Activated naive CD8-positive, alpha-beta T cell treated with anti-CD3 and anti-CD28 coated beads, Interleukin-2, amount 50 U/mL, for 24 hours (primary cell): ENCODE measurements around the gene YIPF6.
"Not testable (repeated sequence)": the region's sequence is repeated elsewhere in the genome, so short reads cannot be mapped to it uniquely, and the experiment has no call there.

ENCODE experiments used
- ATAC-seq: fragments of 150-1000 bp; cut with Tn5 transposase; one replicate; pipeline ENCODE4 v1.10.0; 2021
- DNase-seq: peaks from one replicate; pipeline ENCODE4 v3.0.0; 2021
- H3K27ac Mint-ChIP-seq: one replicate; pipeline ENCODE4 v1.8.0; 2021; ENCODE audit warnings: mild to moderate bottlenecking, mixed read lengths
- H3K27me3 Mint-ChIP-seq: one replicate; pipeline ENCODE4 v1.8.0; 2021; ENCODE audit warnings: mixed read lengths
- H3K36me3 Mint-ChIP-seq: one replicate; pipeline ENCODE4 v1.8.0; 2021; ENCODE audit warnings: low read depth, mixed read lengths
- H3K4me1 Mint-ChIP-seq: one replicate; pipeline ENCODE4 v1.8.0; 2021; ENCODE audit warnings: mixed read lengths
- H3K4me3 Mint-ChIP-seq: one replicate; pipeline ENCODE4 v1.8.0; 2021; ENCODE audit warnings: mild to moderate bottlenecking, moderate library complexity, mixed read lengths
- H3K9me3 Mint-ChIP-seq: one replicate; pipeline ENCODE4 v1.8.0; 2021; ENCODE audit warnings: mixed read lengths

YIPF6 gene, protein sequence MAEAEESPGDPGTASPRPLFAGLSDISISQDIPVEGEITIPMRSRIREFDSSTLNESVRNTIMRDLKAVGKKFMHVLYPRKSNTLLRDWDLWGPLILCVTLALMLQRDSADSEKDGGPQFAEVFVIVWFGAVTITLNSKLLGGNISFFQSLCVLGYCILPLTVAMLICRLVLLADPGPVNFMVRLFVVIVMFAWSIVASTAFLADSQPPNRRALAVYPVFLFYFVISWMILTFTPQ

DNA sequence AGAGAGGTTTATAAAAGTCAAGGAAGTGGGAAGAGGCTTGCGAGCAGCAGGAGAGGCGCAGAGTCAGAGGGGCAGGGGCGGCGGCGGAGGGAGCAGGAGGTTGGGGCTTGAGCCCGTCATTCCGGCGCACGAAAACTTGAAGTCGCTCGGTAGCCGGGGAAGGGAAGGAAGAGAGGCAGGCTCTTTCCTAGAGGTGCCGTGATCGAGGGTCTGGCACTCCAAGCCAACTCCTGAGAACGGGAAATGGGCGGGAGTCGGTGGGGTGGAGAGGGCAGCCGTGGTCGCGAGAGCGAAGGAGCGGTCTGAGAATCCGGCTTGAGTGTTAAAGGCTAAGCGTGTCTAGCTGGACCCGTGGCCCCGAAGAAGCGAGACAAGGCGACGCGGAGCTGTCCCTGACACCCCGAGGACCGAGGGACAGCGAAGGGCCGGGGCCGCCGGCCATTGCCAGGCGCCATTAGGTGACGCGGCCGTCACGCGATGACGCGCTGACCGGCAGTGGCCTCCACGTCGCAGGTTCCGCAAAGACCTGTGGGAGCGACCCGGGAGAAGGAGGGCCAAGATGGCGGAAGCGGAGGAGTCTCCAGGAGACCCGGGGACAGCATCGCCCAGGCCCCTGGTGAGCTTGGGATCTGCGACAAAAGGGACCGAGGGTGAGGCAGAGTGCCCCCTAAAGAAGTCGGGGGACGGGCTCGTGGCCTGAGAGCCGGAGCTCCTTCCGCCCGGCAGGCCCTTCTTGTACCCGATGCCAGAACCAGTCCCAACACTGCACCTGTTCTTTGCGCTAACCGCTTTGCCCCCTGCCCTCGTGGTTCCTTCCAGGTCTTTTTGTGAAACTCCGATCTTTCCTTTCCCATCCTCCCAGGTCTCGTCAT lies at the start of gene YIPF6:
YIPF6 (plus strand) TSS at position 544 of the 872 bp plus-strand sequence; CDS start at position 560, 16 bp downstream.
- Mint-ChIP-seq H3K9me3 (no peaks in the 10 kb centered on the region), H3K4me3 (peak within 1 kb of the TSS; percentile 94), H3K36me3 (peaks cover 10% of the 10 kb centered on the region), H3K4me1 (peaks cover 29% of the 10 kb centered on the region), H3K27ac (peak within 1 kb of the TSS; percentile 96), H3K27me3 (peaks cover 4% of the 10 kb centered on the region)
- ATAC-seq (peak; percentile 94), DNase-seq (peak; percentile 67)

- ATAC-seq (no peak), DNase-seq (no peak)
- no peak overlapping the region for H3K4me3 Mint-ChIP-seq
- no peak overlapping the region for H3K27ac Mint-ChIP-seq
- no peaks in the 10 kb centered on the region for H3K27me3 Mint-ChIP-seq
- H3K36me3 Mint-ChIP-seq = no peaks in the 10 kb centered on the region
- no peaks in the 10 kb centered on the region for H3K4me1 Mint-ChIP-seq
- no peaks in the 10 kb centered on the region for H3K9me3 Mint-ChIP-seq
Observed at GRCh38 chrX:68451720-68452119, 47.1 kb upstream of the YIPF6 start.

- no peaks in the 10 kb centered on the region for H3K36me3 Mint-ChIP-seq
- no peaks in the 10 kb centered on the region for H3K4me1 Mint-ChIP-seq
- DNase-seq (no peak), ATAC-seq (no peak)
- H3K4me3 Mint-ChIP-seq = no peak overlapping the region
- H3K27ac Mint-ChIP-seq = no peak overlapping the region
- H3K27me3 Mint-ChIP-seq = no peaks in the 10 kb centered on the region
- H3K9me3 Mint-ChIP-seq = no peaks in the 10 kb centered on the region
Observed at GRCh38 chrX:68454476-68455150, 44.2 kb upstream of the YIPF6 start.

DNA sequence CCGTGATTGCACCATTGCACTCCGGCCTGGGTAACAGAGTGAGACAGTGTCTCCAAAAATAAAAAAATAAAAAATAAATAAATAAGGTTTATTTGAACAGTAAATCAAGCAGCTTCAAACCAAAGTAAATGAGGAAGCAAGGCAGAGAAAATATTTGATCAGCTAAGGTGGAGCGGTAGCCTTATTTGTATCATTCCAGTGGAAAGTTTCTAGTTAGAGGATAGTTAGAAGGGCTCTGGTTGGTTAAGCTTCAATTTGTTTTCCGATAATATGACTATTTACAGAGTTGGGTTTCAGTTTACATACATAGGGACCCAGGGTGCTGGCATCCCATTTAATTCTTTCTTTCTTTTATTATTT lies 43.7 kb upstream of the YIPF6 start:
- H3K36me3 Mint-ChIP-seq = no peaks in the 10 kb centered on the region
- no peaks in the 10 kb centered on the region for H3K4me1 Mint-ChIP-seq
- no peak for ATAC-seq
- H3K4me3 Mint-ChIP-seq = no peak overlapping the region
- H3K9me3 Mint-ChIP-seq = no peaks in the 10 kb centered on the region
- no peak overlapping the region for H3K27ac Mint-ChIP-seq
- DNase-seq = no peak
- H3K27me3 Mint-ChIP-seq = no peaks in the 10 kb centered on the region

GRCh38 chrX:68461093-68461492 lies 37.8 kb upstream of the YIPF6 start:
- no peaks in the 10 kb centered on the region for H3K27me3 Mint-ChIP-seq
- no peak overlapping the region for H3K4me3 Mint-ChIP-seq
- no peaks in the 10 kb centered on the region for H3K9me3 Mint-ChIP-seq
- ATAC-seq (no peak), DNase-seq (no peak)
- H3K27ac Mint-ChIP-seq = no peak overlapping the region
- no peaks in the 10 kb centered on the region for H3K36me3 Mint-ChIP-seq
- H3K4me1 Mint-ChIP-seq = no peaks in the 10 kb centered on the region

GRCh38 chrX:68461576-68461975 lies 37.3 kb upstream of the YIPF6 start:
- Mint-ChIP-seq H3K27me3 (no peaks in the 10 kb centered on the region), H3K4me1 (no peaks in the 10 kb centered on the region), H3K27ac (no peak overlapping the region), H3K4me3 (no peak overlapping the region), H3K9me3 (no peaks in the 10 kb centered on the region), H3K36me3 (no peaks in the 10 kb centered on the region)
- DNase-seq (no peak), ATAC-seq (no peak)

- Mint-ChIP-seq H3K36me3 (no peaks in the 10 kb centered on the region), H3K4me1 (no peaks in the 10 kb centered on the region), H3K9me3 (no peaks in the 10 kb centered on the region), H3K4me3 (no peak overlapping the region), H3K27me3 (no peaks in the 10 kb centered on the region), H3K27ac (no peak overlapping the region)
- DNase-seq (no peak), ATAC-seq (no peak)
Observed at GRCh38 chrX:68462197-68462596, 36.7 kb upstream of the YIPF6 start.

GRCh38 chrX:68462653-68463052 lies 36.2 kb upstream of the YIPF6 start:
- no peaks in the 10 kb centered on the region for H3K4me1 Mint-ChIP-seq
- no peaks in the 10 kb centered on the region for H3K9me3 Mint-ChIP-seq
- no peaks in the 10 kb centered on the region for H3K36me3 Mint-ChIP-seq
- H3K27ac Mint-ChIP-seq = no peak overlapping the region
- H3K4me3 Mint-ChIP-seq = no peak overlapping the region
- DNase-seq (no peak), ATAC-seq (no peak)
- no peaks in the 10 kb centered on the region for H3K27me3 Mint-ChIP-seq

GRCh38 chrX:68463880-68464279 lies 35.0 kb upstream of the YIPF6 start:
- Mint-ChIP-seq H3K27me3 (no peaks in the 10 kb centered on the region), H3K27ac (no peak overlapping the region), H3K36me3 (no peaks in the 10 kb centered on the region), H3K4me1 (no peaks in the 10 kb centered on the region), H3K9me3 (no peaks in the 10 kb centered on the region), H3K4me3 (no peak overlapping the region)
- no peak for DNase-seq
- ATAC-seq = no peak

DNA sequence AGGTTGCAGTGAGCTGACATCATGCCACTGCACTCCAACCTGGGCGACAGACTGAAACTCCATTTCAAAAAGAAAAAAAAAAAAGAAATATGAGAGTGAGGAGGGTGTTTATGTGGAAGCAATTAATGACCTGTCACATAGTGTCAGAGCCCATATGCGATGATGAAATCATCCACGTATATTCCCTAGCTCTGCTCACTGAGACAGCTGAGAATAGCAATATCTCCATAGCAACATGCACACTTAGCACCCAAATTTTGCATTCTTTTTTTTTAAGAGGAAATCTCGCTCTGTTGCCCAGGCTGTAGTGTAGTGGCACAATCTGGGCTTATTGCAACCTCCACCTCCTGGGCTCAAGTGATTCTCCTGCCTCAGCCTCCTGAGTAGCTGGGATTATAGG lies 34.1 kb upstream of the YIPF6 start:
- Mint-ChIP-seq H3K4me3 (no peak overlapping the region), H3K36me3 (no peaks in the 10 kb centered on the region), H3K27me3 (no peaks in the 10 kb centered on the region), H3K27ac (no peak overlapping the region), H3K9me3 (no peaks in the 10 kb centered on the region), H3K4me1 (no peaks in the 10 kb centered on the region)
- no peak for ATAC-seq
- DNase-seq = no peak

- no peaks in the 10 kb centered on the region for H3K4me1 Mint-ChIP-seq
Observed at GRCh38 chrX:68480969-68481368, 17.9 kb upstream of the YIPF6 start.

DNA sequence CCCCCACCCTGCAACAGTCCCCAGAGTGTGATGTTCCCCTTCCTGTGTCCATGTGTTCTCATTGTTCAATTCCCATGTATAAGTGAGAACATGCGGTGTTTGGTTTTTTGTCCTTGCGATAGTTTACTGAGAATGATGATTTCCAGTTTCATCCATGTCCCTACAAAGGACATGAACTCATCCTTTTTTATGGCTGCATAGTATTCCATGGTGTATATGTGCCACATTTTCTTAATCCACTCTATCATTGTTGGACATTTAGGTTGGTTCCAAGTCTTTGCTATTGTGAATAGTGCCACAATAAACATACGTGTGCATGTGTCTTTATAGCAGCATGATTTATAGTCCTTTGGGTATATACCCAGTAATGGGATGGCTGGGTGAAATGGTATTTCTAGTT lies 12.7 kb upstream of the YIPF6 start:
- H3K27ac Mint-ChIP-seq, ATAC-seq, DNase-seq: not testable (repeated sequence)

More at GRCh38 chrX:68480969-68481368, 17.9 kb upstream of the YIPF6 start:
- ATAC-seq (no peak), DNase-seq (no peak)
- Mint-ChIP-seq H3K4me3 (no peak overlapping the region), H3K36me3 (no peaks in the 10 kb centered on the region), H3K9me3 (no peaks in the 10 kb centered on the region), H3K27ac (no peak overlapping the region), H3K27me3 (peaks cover 3% of the 10 kb centered on the region)

DNA sequence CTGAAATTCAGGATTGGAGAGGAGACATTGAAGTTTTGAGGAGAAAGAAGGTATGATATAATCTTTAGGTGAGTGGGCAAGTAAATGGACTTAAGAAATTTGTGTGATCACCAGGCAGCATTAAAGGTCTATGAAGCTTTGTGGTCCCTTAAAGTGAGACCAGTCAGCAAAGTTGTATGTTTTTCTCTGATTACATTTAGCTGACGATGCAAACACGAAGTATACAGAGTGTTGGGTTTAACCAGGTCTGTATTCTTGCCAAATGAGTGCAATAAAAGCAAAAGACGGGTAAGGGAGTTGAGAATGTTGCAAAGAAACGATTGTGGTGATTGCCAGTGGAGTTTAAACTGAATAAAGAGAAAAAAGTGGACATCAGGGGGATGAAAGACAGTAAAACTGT lies 11.6 kb upstream of the YIPF6 start:
- DNase-seq (no peak), ATAC-seq (no peak)
- Mint-ChIP-seq H3K36me3 (no peaks in the 10 kb centered on the region), H3K4me3 (no peak overlapping the region), H3K27ac (no peak overlapping the region), H3K9me3 (no peaks in the 10 kb centered on the region), H3K27me3 (peaks cover 5% of the 10 kb centered on the region), H3K4me1 (peaks cover 2% of the 10 kb centered on the region)

More for the DNA sequence above, 12.7 kb upstream of the YIPF6 start:
- H3K27me3 Mint-ChIP-seq, H3K4me1 Mint-ChIP-seq, H3K36me3 Mint-ChIP-seq, H3K4me3 Mint-ChIP-seq, H3K9me3 Mint-ChIP-seq: not testable (repeated sequence)

GRCh38 chrX:68487924-68488323 lies 10.9 kb upstream of the YIPF6 start:
- DNase-seq (no peak), ATAC-seq (no peak)
- H3K9me3 Mint-ChIP-seq = no peaks in the 10 kb centered on the region
- H3K4me1 Mint-ChIP-seq = peaks cover 2% of the 10 kb centered on the region
- H3K36me3 Mint-ChIP-seq = no peaks in the 10 kb centered on the region
- H3K27me3 Mint-ChIP-seq = peaks cover 5% of the 10 kb centered on the region
- no peak overlapping the region for H3K4me3 Mint-ChIP-seq
- no peak overlapping the region for H3K27ac Mint-ChIP-seq

- ATAC-seq (no peak), DNase-seq (no peak)
- H3K4me3 Mint-ChIP-seq = no peak overlapping the region
- peaks cover 5% of the 10 kb centered on the region for H3K27me3 Mint-ChIP-seq
- no peak overlapping the region for H3K27ac Mint-ChIP-seq
- no peaks in the 10 kb centered on the region for H3K9me3 Mint-ChIP-seq
- H3K36me3 Mint-ChIP-seq = no peaks in the 10 kb centered on the region
- H3K4me1 Mint-ChIP-seq = peaks cover 2% of the 10 kb centered on the region
Observed at GRCh38 chrX:68488657-68489056, 10.2 kb upstream of the YIPF6 start.
